Measurements from ENCODE around the gene PIK3C2G.

DNA sequence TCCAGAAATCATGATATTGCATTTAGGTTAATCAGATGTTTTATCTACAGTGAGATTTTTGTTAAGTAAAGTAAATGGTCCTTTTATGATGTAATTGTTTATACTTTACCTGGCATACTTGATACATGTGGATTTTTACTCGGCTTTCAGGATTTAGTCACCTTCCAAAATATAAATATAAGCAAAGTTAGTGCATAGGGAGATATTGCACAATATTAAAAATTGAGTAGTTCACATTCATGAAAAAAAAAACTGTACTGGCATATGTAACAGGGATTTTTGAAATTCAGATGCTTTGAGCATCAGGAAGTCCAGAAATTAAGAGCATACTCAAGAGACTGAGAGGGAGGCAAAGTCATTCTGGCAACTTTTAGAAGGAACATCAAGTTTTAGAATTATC, 303.0 kb downstream of the PIK3C2G start:
- TF ChIP-seq EZH2phosphoT487 (IDR thresholded peaks at IDR 0.05; ENCODE audit: insufficient read depth, low read depth) (no peak), EZH2 (IDR thresholded peaks at IDR 0.05; ENCODE audit: insufficient read depth, poor library complexity, severe bottlenecking) (no peak)
